Uterus (tissue), 4 donors: ENCODE measurements around the gene TAP1. TPM values are rescaled to one million over a fixed set of nuclear protein-coding genes. Genes with fewer than 3 reads are reported as not detected.
"Not testable (repeated sequence)": the region's sequence is repeated elsewhere in the genome, so short reads cannot be mapped to it uniquely, and the experiment has no call there.

Experiments used
- DNase-seq, 2 donors: peaks; one replicate each; pipeline ENCODE4 v3.0.0-alpha.2; 2019 to 2020
- H3K27ac ChIP-seq, 2 donors: fragments of 200-600 bp; sonication (generic); 1 replicate in 1 of 2; 2 replicates in 1 of 2; pipeline ENCODE4 v1.5.1; 2016 to 2018
- H3K27me3 ChIP-seq, 2 donors: fragments of 200-600 bp; sonication (generic); one replicate each; pipeline ENCODE4 v1.5.1; 2018 to 2019; ENCODE audit warnings: control low read depth in 1 of 2
- H3K36me3 ChIP-seq, 2 donors: fragments of 200-600 bp; sonication (generic); one replicate each; pipeline ENCODE4 v1.5.1; 2019; ENCODE audit warnings: control low read depth in 1 of 2
- H3K4me1 ChIP-seq, 2 donors: fragments of 200-600 bp; sonication (generic); one replicate each; pipeline ENCODE4 v1.5.1; 2018 to 2019; ENCODE audit warnings: control low read depth in 1 of 2
- H3K4me3 ChIP-seq, 2 donors: fragments of 200-600 bp; sonication (generic); 1 replicate in 1 of 2; 2 replicates in 1 of 2; pipeline ENCODE4 v1.5.1; 2018 to 2019; ENCODE audit warnings: mild to moderate bottlenecking in 1 of 2
- H3K9me3 ChIP-seq, 2 donors: fragments of 200-600 bp; sonication (generic); one replicate each; pipeline ENCODE4 v1.5.1; 2019; ENCODE audit warnings: control low read depth in 1 of 2
- POLR2A ChIP-seq, 2 donors: fragments of 450-650 bp; IDR thresholded peaks; one replicate each; pipeline ENCODE4 v1.6.1; 2016; ENCODE audit warnings: antibody characterized with exemption in 2 of 2, mild to moderate bottlenecking in 1 of 2, moderate library complexity in 1 of 2
- intact Hi-C: fragments of 100-400 bp; cut with DNase I; formaldehyde crosslinking; loops from one replicate; pipeline ENCODE4 v1.15.1; 2023; ENCODE audit warnings: low total_unique reads
- total RNA-seq, 4 donors: library from RNA; depleted of rRNA in 3 of 4; stranded (reverse); fragments of >200 nt in 3 of 4; gene quantifications; one replicate each; pipeline versions ENCODE4 v1.1.0 to v1.2.4, GENCODE V29; 2014 to 2023
- TF ChIP-seq, protein P1 (sequence below), 4 experiments: fragments of 200-600 bp in 2 of 4; fragments of 450-650 bp in 2 of 4; sonication (generic) in 2 of 4; IDR thresholded peaks; one replicate each; pipeline ENCODE4 v1.5.1; 2016 to 2019; ENCODE audit warnings: antibody characterized with exemption in 4 of 4, mild to moderate bottlenecking in 2 of 4, moderate library complexity in 1 of 4
- donor health status: DM: yes; HTN: yes; CAD: no.

The TAP1 gene
- total RNA-seq, 4 donors from 2014 or later, result 18.2 to 62.2 (median 26.5) TPM

GRCh38 chr6:32815996-32816395 lies 37.5 kb downstream of the TAP1 start:
- H3K9me3 ChIP-seq, result no peaks in the 10 kb centered on the region
- H3K36me3 ChIP-seq, result no peaks in the 10 kb centered on the region
- H3K27ac ChIP-seq, result no peak overlapping the region
- no peak overlapping the region for H3K4me3 ChIP-seq
- DNase-seq, result no peak
- no peaks in the 10 kb centered on the region for H3K27me3 ChIP-seq
- intact Hi-C loops, result no loop called here
- no peaks in the 10 kb centered on the region for H3K4me1 ChIP-seq
- TF ChIP-seq POLR2A (IDR thresholded peaks at IDR 0.05), result no peak
- TF ChIP-seq, protein P1, sequence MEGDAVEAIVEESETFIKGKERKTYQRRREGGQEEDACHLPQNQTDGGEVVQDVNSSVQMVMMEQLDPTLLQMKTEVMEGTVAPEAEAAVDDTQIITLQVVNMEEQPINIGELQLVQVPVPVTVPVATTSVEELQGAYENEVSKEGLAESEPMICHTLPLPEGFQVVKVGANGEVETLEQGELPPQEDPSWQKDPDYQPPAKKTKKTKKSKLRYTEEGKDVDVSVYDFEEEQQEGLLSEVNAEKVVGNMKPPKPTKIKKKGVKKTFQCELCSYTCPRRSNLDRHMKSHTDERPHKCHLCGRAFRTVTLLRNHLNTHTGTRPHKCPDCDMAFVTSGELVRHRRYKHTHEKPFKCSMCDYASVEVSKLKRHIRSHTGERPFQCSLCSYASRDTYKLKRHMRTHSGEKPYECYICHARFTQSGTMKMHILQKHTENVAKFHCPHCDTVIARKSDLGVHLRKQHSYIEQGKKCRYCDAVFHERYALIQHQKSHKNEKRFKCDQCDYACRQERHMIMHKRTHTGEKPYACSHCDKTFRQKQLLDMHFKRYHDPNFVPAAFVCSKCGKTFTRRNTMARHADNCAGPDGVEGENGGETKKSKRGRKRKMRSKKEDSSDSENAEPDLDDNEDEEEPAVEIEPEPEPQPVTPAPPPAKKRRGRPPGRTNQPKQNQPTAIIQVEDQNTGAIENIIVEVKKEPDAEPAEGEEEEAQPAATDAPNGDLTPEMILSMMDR (IDR thresholded peaks at IDR 0.05), result no peak

DNA sequence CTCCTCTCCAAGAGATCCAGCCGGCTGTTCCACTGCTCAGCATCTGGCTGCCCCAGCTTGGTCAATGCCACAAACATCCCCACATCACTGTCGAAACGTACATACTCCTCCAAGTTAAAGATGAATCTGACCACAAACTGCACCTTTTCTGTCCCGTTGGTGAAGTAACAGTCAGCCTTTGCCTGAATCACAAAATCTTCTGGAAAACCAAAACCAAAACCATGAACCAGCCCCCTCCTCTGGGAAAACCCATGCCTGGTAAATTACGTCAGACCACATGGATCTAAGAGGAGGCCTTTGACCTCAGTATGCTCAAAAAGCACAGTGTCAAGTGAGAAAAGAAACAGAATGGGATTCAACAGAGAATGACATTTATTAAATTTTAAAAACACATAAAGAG lies 38.4 kb downstream of the TAP1 start:
- intact Hi-C loops, result no loop called here
- Histone ChIP-seq H3K4me3 (no peak overlapping the region), H3K36me3 (no peaks in the 10 kb centered on the region), H3K4me1 (no peaks in the 10 kb centered on the region), H3K27me3 (no peaks in the 10 kb centered on the region), H3K9me3 (no peaks in the 10 kb centered on the region), H3K27ac (no peak overlapping the region)
- TF ChIP-seq, protein P1 (IDR thresholded peaks at IDR 0.05), result no peak
- DNase-seq, result no peak

GRCh38 chr6:32814145-32814544 lies 39.4 kb downstream of the TAP1 start:
- H3K27ac ChIP-seq, result no peak overlapping the region
- no peaks in the 10 kb centered on the region for H3K27me3 ChIP-seq
- no peak for TF ChIP-seq POLR2A (IDR thresholded peaks at IDR 0.05)
- TF ChIP-seq, protein P1 (IDR thresholded peaks at IDR 0.05), result no peak
- H3K4me3 ChIP-seq, result no peak overlapping the region
- no peaks in the 10 kb centered on the region for H3K36me3 ChIP-seq
- no peaks in the 10 kb centered on the region for H3K9me3 ChIP-seq
- H3K4me1 ChIP-seq, result no peaks in the 10 kb centered on the region
- intact Hi-C loops, result no loop called here
- no peak for DNase-seq

- Histone ChIP-seq H3K27me3 (no peaks in the 10 kb centered on the region), H3K27ac (no peak overlapping the region), H3K4me3 (no peak overlapping the region), H3K36me3 (no peaks in the 10 kb centered on the region), H3K4me1 (no peaks in the 10 kb centered on the region), H3K9me3 (no peaks in the 10 kb centered on the region)
- intact Hi-C loops, result no loop called here
- TF ChIP-seq, protein P1 (IDR thresholded peaks at IDR 0.05), result no peak
- TF ChIP-seq POLR2A (IDR thresholded peaks at IDR 0.05), result no peak
- DNase-seq, result no peak
Observed at GRCh38 chr6:32809171-32809570, 44.3 kb downstream of the TAP1 start.

- H3K4me1 ChIP-seq, result no peaks in the 10 kb centered on the region
- no peak overlapping the region for H3K27ac ChIP-seq
- H3K36me3 ChIP-seq, result no peaks in the 10 kb centered on the region
- DNase-seq, result no peak
- no peaks in the 10 kb centered on the region for H3K27me3 ChIP-seq
- no peak overlapping the region for H3K4me3 ChIP-seq
- H3K9me3 ChIP-seq, result no peaks in the 10 kb centered on the region
- intact Hi-C loops, result no loop called here
- TF ChIP-seq POLR2A (IDR thresholded peaks at IDR 0.05), result no peak
- TF ChIP-seq, protein P1 (IDR thresholded peaks at IDR 0.05), result no peak
Observed at GRCh38 chr6:32807020-32807580, 46.4 kb downstream of the TAP1 start.

DNA sequence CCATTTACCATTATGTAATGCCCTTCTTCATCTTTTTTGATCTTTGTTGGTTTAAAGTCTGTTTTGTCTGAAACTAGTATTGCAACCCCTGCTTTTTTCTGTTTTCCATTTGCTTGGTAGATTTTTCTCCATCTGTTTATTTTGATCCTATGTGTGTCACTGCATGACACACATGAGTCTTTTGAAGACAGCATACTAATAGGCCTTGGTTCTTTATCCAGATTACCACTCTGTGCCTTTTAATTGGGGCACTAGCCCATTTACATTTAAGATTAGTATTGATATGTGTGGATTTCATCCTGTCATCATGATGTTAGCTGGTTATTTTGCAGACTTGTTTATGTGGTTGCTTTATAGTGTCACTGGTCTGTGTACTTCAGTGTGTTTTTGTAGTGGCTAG lies 48.1 kb downstream of the TAP1 start:
- H3K9me3 ChIP-seq, H3K27ac ChIP-seq, intact Hi-C loops, H3K27me3 ChIP-seq, H3K4me1 ChIP-seq, H3K36me3 ChIP-seq, DNase-seq, H3K4me3 ChIP-seq: not testable (repeated sequence)
